WTC11 (cell line): Measurements from ENCODE around the gene NOL9. TPM values are rescaled to one million over a fixed set of nuclear protein-coding genes. Genes with fewer than 3 reads are reported as not detected.

Experiments used
- ATAC-seq: fragments of 200-7000 bp; cut with Tn5 transposase; 2 replicates; pipeline ENCODE4 v1.10.0; 2021; ENCODE audit warnings: mild to moderate bottlenecking, moderate library complexity
- CTCF ChIA-PET: fragments of 300-600 bp; sonication (Branson Sonifier 250); formaldehyde crosslinking; loops from one replicate; lab custom pipeline; 2021; ENCODE audit warnings: antibody characterized with exemption; lab: Charles Lee
- POLR2A ChIA-PET: fragments of 350-600 bp; sonication (Branson Sonifier 250); formaldehyde crosslinking; loops from one replicate; lab custom pipeline; 2021; ENCODE audit warnings: antibody characterized with exemption; lab: Charles Lee
- DNase-seq: peaks from one replicate; pipeline ENCODE4 v3.0.0; 2021; ENCODE audit warnings: low spot score
- H3K27ac Mint-ChIP-seq: 2 replicates; pipeline ENCODE4 v1.8.0; 2021; ENCODE audit warnings: mixed read lengths
- H3K27me3 Mint-ChIP-seq: 2 replicates; pipeline ENCODE4 v1.8.0; 2021; ENCODE audit warnings: low read depth, mild to moderate bottlenecking, moderate library complexity, mixed read lengths
- H3K36me3 Mint-ChIP-seq: 2 replicates; pipeline ENCODE4 v1.8.0; 2021; ENCODE audit warnings: mixed read lengths
- H3K4me1 Mint-ChIP-seq: 2 replicates; pipeline ENCODE4 v1.8.0; 2022; ENCODE audit warnings: mixed read lengths
- H3K4me3 Mint-ChIP-seq: 2 replicates; pipeline ENCODE4 v1.8.0; 2021; ENCODE audit warnings: mild to moderate bottlenecking, moderate library complexity, mixed read lengths
- H3K9me3 Mint-ChIP-seq: 2 replicates; pipeline ENCODE4 v1.8.0; 2021; ENCODE audit warnings: mixed read lengths
- ATF2 ChIP-seq: sonication (generic); formaldehyde crosslinking; IDR thresholded peaks from 2 replicates; pipeline ENCODE4 v1.8.1; 2022; ENCODE audit warnings: low read depth, missing genetic modification reagents, borderline replicate concordance
- ATF6 ChIP-seq: sonication (generic); formaldehyde crosslinking; IDR thresholded peaks from 2 replicates; pipeline ENCODE4 v1.8.1; 2023; ENCODE audit warnings: mild to moderate bottlenecking, missing genetic modification reagents
- CREM ChIP-seq: sonication (generic); formaldehyde crosslinking; IDR thresholded peaks from 2 replicates; pipeline ENCODE4 v1.8.1; 2022; ENCODE audit warnings: mild to moderate bottlenecking, missing genetic modification reagents, moderate library complexity
- GABPB1 ChIP-seq: sonication (generic); formaldehyde crosslinking; IDR thresholded peaks from 2 replicates; pipeline ENCODE4 v1.8.1; 2023; ENCODE audit warnings: mild to moderate bottlenecking, missing genetic modification reagents
- GRHL2 ChIP-seq: fragments of 250-450 bp; sonication (Bioruptor Pico); IDR thresholded peaks from 2 replicates; pipeline ENCODE4 v1.8.0; 2022; ENCODE audit warnings: mild to moderate bottlenecking, moderate library complexity; ENCODE audit not compliant: insufficient replicate concordance, severe bottlenecking
- GTF2I ChIP-seq: fragments of 250-450 bp; sonication (Bioruptor Pico); conservative IDR thresholded peaks from 2 replicates; pipeline ENCODE4 v1.4.0; 2021; ENCODE audit warnings: mild to moderate bottlenecking
- HMGA2 ChIP-seq: fragments of 250-450 bp; sonication (Bioruptor Pico); IDR thresholded peaks from 2 replicates; pipeline ENCODE4 v1.4.0; 2021; ENCODE audit warnings: mild to moderate bottlenecking, moderate library complexity
- IRF2 ChIP-seq: sonication (generic); formaldehyde crosslinking; IDR thresholded peaks from 2 replicates; pipeline ENCODE4 v1.8.0; 2022; ENCODE audit warnings: low read depth, missing genetic modification reagents, borderline replicate concordance
- KAT7 ChIP-seq: sonication (generic); formaldehyde crosslinking; IDR thresholded peaks from 2 replicates; pipeline ENCODE4 v1.8.1; 2023; ENCODE audit warnings: missing genetic modification reagents, mild to moderate bottlenecking, borderline replicate concordance
- MXD4 ChIP-seq: fragments of 250-450 bp; sonication (Bioruptor Pico); IDR thresholded peaks from 2 replicates; pipeline ENCODE4 v1.8.0; 2021; ENCODE audit warnings: mild to moderate bottlenecking, moderate library complexity, borderline replicate concordance
- MYBL2 ChIP-seq: sonication (generic); formaldehyde crosslinking; IDR thresholded peaks from 2 replicates; pipeline ENCODE4 v1.8.1; 2023; ENCODE audit warnings: mild to moderate bottlenecking, moderate library complexity, missing genetic modification reagents
- NR3C1 ChIP-seq: sonication (generic); formaldehyde crosslinking; conservative IDR thresholded peaks from 2 replicates; pipeline ENCODE4 v1.8.1; 2023; ENCODE audit warnings: low read depth, mild to moderate bottlenecking, missing genetic modification reagents
- PREB ChIP-seq: sonication (generic); formaldehyde crosslinking; IDR thresholded peaks from 2 replicates; pipeline ENCODE4 v1.8.1; 2022; ENCODE audit warnings: mild to moderate bottlenecking, missing genetic modification reagents, moderate library complexity, borderline replicate concordance
- SMAD4 ChIP-seq: sonication (generic); formaldehyde crosslinking; IDR thresholded peaks from 2 replicates; pipeline ENCODE4 v1.8.0; 2022; ENCODE audit warnings: mild to moderate bottlenecking, missing genetic modification reagents
- SOX15 ChIP-seq: fragments of 250-450 bp; sonication (Bioruptor Pico); IDR thresholded peaks from 2 replicates; pipeline ENCODE4 v1.9.0; 2021; ENCODE audit warnings: mild to moderate bottlenecking
- TP53 ChIP-seq: sonication (generic); formaldehyde crosslinking; IDR thresholded peaks from 2 replicates; pipeline ENCODE4 v1.8.1; 2023; ENCODE audit warnings: mild to moderate bottlenecking, missing genetic modification reagents
- USF2 ChIP-seq: sonication (generic); formaldehyde crosslinking; IDR thresholded peaks from 2 replicates; pipeline ENCODE4 v1.8.1; 2023; ENCODE audit warnings: mild to moderate bottlenecking, missing genetic modification reagents, moderate library complexity
- ZMAT4 ChIP-seq: fragments of 250-450 bp; sonication (Bioruptor Pico); IDR thresholded peaks from 2 replicates; pipeline ENCODE4 v1.9.0; 2021; ENCODE audit warnings: mild to moderate bottlenecking
- ZNF219 ChIP-seq: sonication (generic); formaldehyde crosslinking; IDR thresholded peaks from 2 replicates; pipeline ENCODE4 v1.8.0; 2023; ENCODE audit warnings: missing genetic modification reagents, mild to moderate bottlenecking, borderline replicate concordance
- ZNF232 ChIP-seq: sonication (generic); formaldehyde crosslinking; IDR thresholded peaks from 2 replicates; pipeline ENCODE4 v1.8.0; 2022; ENCODE audit warnings: mild to moderate bottlenecking, missing genetic modification reagents
- ZNF263 ChIP-seq: sonication (generic); formaldehyde crosslinking; IDR thresholded peaks from 2 replicates; pipeline ENCODE4 v1.8.1; 2022; ENCODE audit warnings: low read depth, mild to moderate bottlenecking, moderate library complexity, missing genetic modification reagents
- ZNF396 ChIP-seq: fragments of 250-450 bp; sonication (Bioruptor Pico); IDR thresholded peaks from 2 replicates; pipeline ENCODE4 v1.8.0; 2021; ENCODE audit warnings: mild to moderate bottlenecking, moderate library complexity, borderline replicate concordance
- total RNA-seq: library from RNA; stranded (reverse); gene quantifications from 3 replicates; pipeline ENCODE4 v1.2.3, GENCODE V29; 2021

Gene NOL9
- total RNA-seq, 1 experiment from 2014 or later: 37.4 TPM

- TF ChIP-seq KAT7 (no peak), ATF2 (CRISPR knock-in tag) (no peak), GTF2I (CRISPR knock-in tag) (no peak), SOX15 (CRISPR knock-in tag) (no peak), GABPB1 (CRISPR knock-in tag) (no peak), IRF2 (CRISPR knock-in tag) (no peak), ZNF232 (CRISPR knock-in tag) (no peak), ZNF263 (no peak), PREB (CRISPR knock-in tag) (no peak)
Measured at GRCh38 chr1:6547301-6547700, 7.0 kb downstream of the NOL9 start (continued).

- POLR2A ChIA-PET: no interaction called here
- no peak for ATAC-seq
- Mint-ChIP-seq H3K27me3 (no peaks in the 10 kb centered on the region), H3K36me3 (peaks cover 56% of the 10 kb centered on the region), H3K4me3 (no peak overlapping the region), H3K4me1 (no peaks in the 10 kb centered on the region), H3K27ac (no peak overlapping the region; the same call in 1 of the 2 replicates), H3K9me3 (no peaks in the 10 kb centered on the region)
- DNase-seq: no peak
- no peak for TF ChIP-seq GRHL2 (CRISPR knock-in tag)
- TF ChIP-seq ATF2 (CRISPR knock-in tag): no peak
- TF ChIP-seq NR3C1 (CRISPR knock-in tag): no peak
- no peak for TF ChIP-seq GABPB1 (CRISPR knock-in tag)
- no peak for TF ChIP-seq MXD4 (CRISPR knock-in tag)
- TF ChIP-seq SOX15 (CRISPR knock-in tag): no peak
- no peak for TF ChIP-seq ZNF263
- no peak for TF ChIP-seq SMAD4 (CRISPR knock-in tag)
- TF ChIP-seq TP53: no peak
- no peak for TF ChIP-seq ZMAT4
- no peak for TF ChIP-seq ATF6 (CRISPR knock-in tag)
- TF ChIP-seq ZNF219: no peak
- CTCF ChIA-PET: no interaction called here
Measured at GRCh38 chr1:6546326-6546725, 8.0 kb downstream of the NOL9 start.

GRCh38 chr1:6545276-6546112, 8.8 kb downstream of the NOL9 start:
- no peak for DNase-seq
- no peak for ATAC-seq
- Mint-ChIP-seq H3K4me3 (no peak overlapping the region), H3K27ac (no peak overlapping the region), H3K4me1 (no peaks in the 10 kb centered on the region), H3K9me3 (no peaks in the 10 kb centered on the region), H3K27me3 (no peaks in the 10 kb centered on the region), H3K36me3 (peaks cover 63% of the 10 kb centered on the region)
- ChIA-PET POLR2A (no interaction called here), CTCF (no interaction called here)
- TF ChIP-seq ZNF396 (CRISPR knock-in tag): no peak
- TF ChIP-seq MYBL2 (CRISPR knock-in tag): no peak
- no peak for TF ChIP-seq USF2
- no peak for TF ChIP-seq GABPB1 (CRISPR knock-in tag)
- no peak for TF ChIP-seq HMGA2
- no peak for TF ChIP-seq ATF2 (CRISPR knock-in tag)
- TF ChIP-seq CREM (CRISPR knock-in tag): no peak
- TF ChIP-seq ZNF263: no peak
- TF ChIP-seq SOX15 (CRISPR knock-in tag): no peak
